A549 (cell line): Measurements from ENCODE around the gene UTP3.

Experiments used
- CHD2 ChIP-seq: fragments of 150-350 bp; IDR thresholded peaks from 2 replicates; pipeline ENCODE4 v1.6.1; 2014; ENCODE audit warnings: low read length; ENCODE audit not compliant: partially characterized antibody
- CHD4 ChIP-seq: fragments of 200-600 bp; sonication (generic); IDR thresholded peaks from 2 replicates; pipeline ENCODE4 v1.6.1; 2016; ENCODE audit warnings: antibody characterized with exemption, mild to moderate bottlenecking, borderline replicate concordance
- CTCF ChIP-seq: fragments of >200 bp; sonication (Bioruptor Twin); formaldehyde crosslinking; IDR thresholded peaks from 3 replicates; pipeline ENCODE4 v1.5.1; 2016
- JUNB ChIP-seq: fragments of >200 bp; sonication (Bioruptor Twin); formaldehyde crosslinking; IDR thresholded peaks from 2 replicates; pipeline ENCODE4 v1.6.1; 2016
- POLR2A ChIP-seq: IDR thresholded peaks from 2 replicates; pipeline ENCODE4 v1.6.1; 2012; ENCODE audit warnings: mild to moderate bottlenecking, low read length
- POLR2AphosphoS2 ChIP-seq: conservative IDR thresholded peaks from 2 replicates; pipeline ENCODE4 v1.6.1; 2012; ENCODE audit warnings: low read length, improper control_type of control experiment, inconsistent platforms
- RNF2 ChIP-seq: fragments of 200-600 bp; sonication (generic); IDR thresholded peaks from 2 replicates; pipeline ENCODE4 v1.6.1; 2016; ENCODE audit warnings: low read depth, mild to moderate bottlenecking, antibody characterized with exemption, moderate library complexity, borderline replicate concordance
- ZFP36 ChIP-seq: fragments of 450-650 bp; IDR thresholded peaks from 2 replicates; pipeline ENCODE4 v1.6.1; 2014; ENCODE audit warnings: borderline replicate concordance; ENCODE audit not compliant: partially characterized antibody

- TF ChIP-seq CTCF, result no peak
- no peak for TF ChIP-seq CHD2
- TF ChIP-seq POLR2A, result no peak
- no peak for TF ChIP-seq POLR2AphosphoS2
- TF ChIP-seq RNF2, result no peak
- no peak for TF ChIP-seq CHD4
- no peak for TF ChIP-seq ZFP36
- no peak for TF ChIP-seq JUNB
Measured at GRCh38 chr4:70691661-70692060, 3.3 kb downstream of the UTP3 start.
